ENCODE results near the gene TBX10.
"Not testable (repeated sequence)": the region's sequence is repeated elsewhere in the genome, so short reads cannot be mapped to it uniquely, and the experiment has no call there.

Gene TBX10

GRCh38 chr11:67631411-67631810 is 8.2 kb downstream of the TBX10 start:
- no peak for DNase-seq (ENCODE audit: low spot score)

GRCh38 chr11:67630943-67631331 is 8.6 kb downstream of the TBX10 start:
- no peak for DNase-seq (ENCODE audit: low spot score)

GRCh38 chr11:67630228-67630942 is 9.2 kb downstream of the TBX10 start:
- DNase-seq (ENCODE audit: low spot score): peak; percentile 95

DNA sequence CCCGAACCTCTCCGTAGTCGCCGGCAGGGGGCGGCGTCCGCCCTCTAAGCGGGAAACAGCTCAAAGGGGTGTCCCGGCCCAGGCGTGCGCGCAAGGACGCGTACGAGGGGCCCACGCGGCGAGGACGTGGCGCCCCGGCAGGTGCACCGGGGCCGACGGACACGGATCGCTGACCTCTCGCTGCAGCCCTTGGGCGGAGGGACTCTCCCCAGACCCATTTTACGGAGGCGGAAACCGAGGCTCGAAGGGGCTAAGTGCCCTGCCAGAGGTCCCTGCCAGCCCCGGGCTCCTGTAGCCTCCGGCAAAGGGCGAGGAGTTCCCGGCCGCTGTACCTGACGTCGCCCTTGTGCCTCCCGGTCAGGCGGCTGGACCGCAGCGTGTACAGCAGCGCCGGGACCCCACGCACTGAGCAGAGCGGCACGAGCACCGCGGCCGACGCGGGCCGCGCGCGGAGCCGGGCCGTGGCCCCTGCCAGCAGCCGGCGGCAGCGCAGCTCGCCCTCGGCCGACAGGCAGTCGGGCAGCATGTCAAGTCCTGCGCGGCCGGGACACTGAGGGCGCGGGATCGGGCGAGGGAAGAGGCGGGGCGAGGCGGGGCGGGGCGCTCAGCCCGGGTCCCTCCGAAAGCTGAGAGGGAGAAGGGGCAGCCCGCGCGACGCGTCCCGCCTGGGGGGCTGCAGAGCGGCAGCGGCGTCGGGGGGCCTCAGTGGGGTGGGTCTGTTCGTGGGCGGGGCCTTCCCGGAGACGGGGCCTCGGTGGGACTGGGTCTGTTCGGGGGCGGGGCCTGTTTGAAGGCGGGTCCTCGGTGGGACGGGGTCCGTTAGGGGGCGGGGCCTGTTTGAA is 10.0 kb downstream of the TBX10 start, which contains the start of gene NUDT8:
Gene NUDT8, minus strand, starts transcription at position 552 of the 842 bp plus-strand sequence. Its CDS starts 26 bp downstream, at position 526.
- peak; percentile 90 for DNase-seq (ENCODE audit: low spot score)

- DNase-seq (ENCODE audit: low spot score): no peak
These were observed 10.7 kb downstream of the TBX10 start for GRCh38 chr11:67628710-67629385.

DNA sequence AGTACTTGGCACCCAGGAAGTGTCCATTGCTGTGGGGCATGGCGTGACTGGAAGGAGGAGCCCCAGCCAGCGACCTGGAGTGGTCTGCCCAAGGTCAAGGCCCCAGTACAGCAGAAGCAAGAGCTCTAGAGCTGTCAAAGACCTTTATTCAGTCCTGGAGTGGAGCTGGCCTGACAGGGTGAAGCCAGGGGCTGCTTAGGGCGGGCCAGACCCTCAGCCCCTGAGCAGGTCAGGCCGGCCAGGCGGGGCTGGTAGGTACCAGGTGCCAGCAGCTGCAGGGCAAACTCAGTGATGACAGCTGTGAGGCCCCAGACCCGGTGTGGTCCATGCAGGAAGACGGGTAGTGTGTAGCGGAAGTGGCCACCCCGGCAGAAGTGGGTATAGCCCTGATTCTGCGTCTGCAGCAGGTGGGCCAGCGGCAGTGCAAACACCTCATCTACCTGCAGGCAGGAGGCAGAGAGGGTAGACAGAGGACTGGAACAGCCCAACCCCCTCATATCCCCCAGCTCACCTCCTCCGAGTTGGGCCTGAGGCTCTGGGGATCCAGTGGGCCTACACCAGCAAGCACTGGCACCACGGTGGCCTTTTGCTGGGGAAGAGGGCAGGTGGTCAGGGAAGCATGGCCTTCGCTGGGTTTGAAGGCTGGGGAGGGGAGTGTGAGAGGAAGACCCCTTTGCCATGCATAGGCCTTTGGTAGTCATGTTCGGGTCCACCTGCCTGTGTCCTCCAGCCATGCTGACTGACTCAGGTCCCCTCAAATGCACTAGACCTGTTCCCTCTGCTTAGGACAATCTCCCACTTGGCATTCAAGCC is 11.5 kb downstream of the TBX10 start:
- DNase-seq (ENCODE audit: low spot score): no peak

GRCh38 chr11:67627441-67627811 is 12.1 kb downstream of the TBX10 start:
- DNase-seq (ENCODE audit: low spot score): no peak

- DNase-seq (ENCODE audit: low spot score): no peak
These were observed 12.6 kb downstream of the TBX10 start for GRCh38 chr11:67626970-67627369.

- DNase-seq (ENCODE audit: low spot score): not testable (repeated sequence)
These were observed 13.3 kb downstream of the TBX10 start for GRCh38 chr11:67626131-67626833.

DNA sequence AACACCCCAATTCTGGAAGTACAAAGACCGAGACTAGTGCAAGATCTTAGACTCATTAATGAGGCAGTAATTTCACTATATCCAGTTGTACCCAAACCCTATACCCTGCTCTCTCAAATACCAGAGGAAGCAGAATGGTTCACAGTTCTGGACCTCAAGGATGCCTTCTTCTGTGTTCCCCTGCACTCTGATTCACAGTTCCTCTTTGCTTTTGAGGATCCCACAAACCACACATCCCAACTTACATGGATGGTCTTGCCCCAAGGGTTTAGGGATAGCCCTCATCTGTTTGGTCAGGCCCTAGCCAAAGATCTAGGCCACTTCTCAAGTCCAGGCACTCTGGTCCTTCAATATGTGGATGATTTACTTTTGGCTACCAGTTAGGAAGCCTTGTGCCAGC is 15.8 kb downstream of the TBX10 start:
- DNase-seq (ENCODE audit: low spot score): not testable (repeated sequence)

DNA sequence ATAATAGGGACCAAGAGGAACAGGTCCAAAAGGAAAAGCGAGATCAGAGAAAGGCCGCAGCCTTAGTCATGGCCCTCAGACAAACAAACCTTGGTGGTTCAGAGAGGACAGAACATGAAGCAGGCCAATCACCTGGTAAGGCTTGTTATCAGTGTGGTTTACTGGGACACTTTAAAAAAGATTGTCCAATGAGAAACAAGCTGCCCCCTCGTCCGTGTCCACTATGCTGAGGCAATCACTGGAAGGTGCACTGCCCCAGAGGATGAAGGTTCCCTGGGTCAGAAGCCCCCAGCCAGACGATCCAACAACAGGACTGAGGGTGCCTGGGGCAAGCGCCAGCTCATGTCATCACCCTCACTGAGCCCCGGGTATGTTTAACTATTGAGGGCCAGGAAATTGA is 16.7 kb downstream of the TBX10 start:
- not testable (repeated sequence) for DNase-seq (ENCODE audit: low spot score)

DNA sequence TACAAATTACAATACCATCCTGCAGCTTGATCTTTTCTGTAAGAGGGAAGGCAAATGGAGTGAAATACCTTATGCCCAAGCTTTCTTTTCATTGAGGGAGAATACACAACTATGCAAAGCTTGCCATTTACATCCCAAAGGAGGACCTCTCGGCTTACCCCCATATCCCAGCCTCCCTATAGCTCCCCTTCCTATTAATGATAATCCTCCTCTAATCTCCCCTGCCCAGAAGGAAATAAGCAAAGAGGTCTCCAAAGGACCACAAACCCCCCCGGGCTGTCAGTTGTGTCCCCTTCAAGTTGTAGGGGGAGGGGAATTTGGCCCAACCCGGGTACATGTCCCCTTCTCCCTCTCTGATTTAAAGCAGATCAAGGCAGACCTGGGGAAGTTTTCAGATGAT is 17.6 kb downstream of the TBX10 start:
- not testable (repeated sequence) for DNase-seq (ENCODE audit: low spot score)

DNA sequence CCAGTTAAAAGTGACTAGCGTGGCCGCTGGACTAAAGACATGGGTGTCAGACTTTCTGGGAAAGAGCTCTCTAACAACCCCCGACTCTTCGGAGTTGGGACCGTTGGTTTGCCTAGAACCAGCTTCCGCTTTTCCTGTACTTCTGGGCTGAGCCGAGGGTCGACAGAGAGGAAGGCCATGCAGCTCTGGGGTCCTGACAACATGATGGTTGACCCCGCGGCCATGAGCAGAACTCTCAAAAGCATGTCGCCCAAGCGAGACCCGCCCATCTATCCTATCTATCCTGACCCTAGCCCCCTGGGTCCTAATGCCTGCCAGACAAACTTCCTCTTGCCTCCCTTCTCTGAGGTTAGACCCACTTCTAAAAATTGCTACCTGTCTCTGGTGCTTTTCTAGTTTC is 18.9 kb downstream of the TBX10 start:
- not testable (repeated sequence) for DNase-seq (ENCODE audit: low spot score)

DNA sequence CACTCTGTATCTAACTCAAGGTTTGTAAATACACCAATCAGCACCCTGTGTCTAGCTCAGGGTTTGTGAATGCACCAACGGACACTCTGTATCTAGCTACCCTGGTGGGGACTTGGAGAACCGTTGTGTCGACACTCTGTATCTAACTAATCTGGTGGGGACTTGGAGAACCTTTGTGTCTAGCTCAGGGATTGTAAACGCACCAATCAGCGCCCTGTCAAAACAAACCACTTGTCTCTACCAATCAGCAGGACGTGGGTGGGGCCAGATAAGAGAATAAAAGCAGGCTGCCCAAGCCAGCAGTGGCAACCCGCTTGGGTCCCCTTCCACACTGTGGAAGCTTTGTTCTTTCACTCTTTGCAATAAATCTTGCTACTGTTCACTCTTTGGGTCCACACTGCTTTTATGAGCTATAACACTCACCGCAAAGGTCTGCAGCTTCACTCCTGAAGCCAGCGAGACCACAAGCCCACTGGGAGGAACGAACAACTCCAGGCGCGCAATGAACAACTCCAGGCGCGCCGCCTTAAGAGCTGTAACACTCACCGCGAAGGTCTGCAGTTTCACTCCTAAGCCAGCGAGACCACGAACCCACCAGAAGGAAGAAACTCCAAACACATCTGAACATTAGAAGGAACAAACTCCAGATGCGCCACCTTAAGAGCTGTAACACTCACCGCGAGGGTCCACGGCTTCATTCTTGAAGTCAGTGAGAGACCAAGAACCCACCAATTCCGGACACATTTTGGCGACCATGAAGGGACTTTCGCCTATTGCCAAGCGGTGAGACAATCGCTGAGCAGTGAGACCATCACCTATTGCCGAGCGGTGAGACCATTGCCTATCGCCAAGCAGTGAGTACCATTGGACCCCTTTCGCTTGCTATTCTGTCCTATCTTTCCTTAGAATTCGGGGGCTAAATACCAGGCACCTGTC is 19.6 kb downstream of the TBX10 start:
- DNase-seq (ENCODE audit: low spot score): not testable (repeated sequence)

- DNase-seq (ENCODE audit: low spot score): not testable (repeated sequence)
These were observed 20.5 kb downstream of the TBX10 start for GRCh38 chr11:67618901-67619659.

DNA sequence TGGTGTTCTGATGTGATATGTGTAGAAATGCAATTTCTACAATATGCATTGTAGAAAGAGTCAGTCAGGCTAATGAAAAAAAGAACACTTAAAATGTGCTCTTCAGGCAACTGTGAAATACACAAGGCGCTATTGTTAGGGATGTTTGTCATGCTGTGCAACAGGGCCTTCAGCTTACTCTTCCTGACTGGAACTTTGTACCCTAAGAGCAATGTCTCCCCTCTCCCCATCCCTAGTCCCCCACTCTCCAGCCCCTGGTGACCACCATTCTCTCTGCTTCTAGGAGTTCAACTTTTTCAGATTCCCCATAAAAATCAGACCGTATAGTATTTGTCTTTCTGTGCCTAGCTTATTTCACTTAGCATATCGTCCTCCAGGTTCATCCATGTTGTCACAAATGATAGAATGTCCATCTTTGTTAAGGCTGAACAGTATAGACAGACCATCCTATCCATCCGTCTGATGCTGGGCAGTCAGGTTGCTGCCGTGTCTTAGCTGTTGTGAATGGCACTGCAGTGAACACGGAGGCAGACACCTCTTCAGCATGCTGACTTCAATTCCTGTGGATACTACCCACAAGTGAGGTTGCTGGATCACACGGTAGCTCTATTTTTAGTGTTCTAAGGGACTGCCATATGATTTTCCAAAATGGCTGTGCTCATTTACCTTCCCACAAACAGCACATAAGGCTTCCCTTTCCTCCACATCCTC is 22.2 kb downstream of the TBX10 start:
- DNase-seq (ENCODE audit: low spot score): no peak

DNA sequence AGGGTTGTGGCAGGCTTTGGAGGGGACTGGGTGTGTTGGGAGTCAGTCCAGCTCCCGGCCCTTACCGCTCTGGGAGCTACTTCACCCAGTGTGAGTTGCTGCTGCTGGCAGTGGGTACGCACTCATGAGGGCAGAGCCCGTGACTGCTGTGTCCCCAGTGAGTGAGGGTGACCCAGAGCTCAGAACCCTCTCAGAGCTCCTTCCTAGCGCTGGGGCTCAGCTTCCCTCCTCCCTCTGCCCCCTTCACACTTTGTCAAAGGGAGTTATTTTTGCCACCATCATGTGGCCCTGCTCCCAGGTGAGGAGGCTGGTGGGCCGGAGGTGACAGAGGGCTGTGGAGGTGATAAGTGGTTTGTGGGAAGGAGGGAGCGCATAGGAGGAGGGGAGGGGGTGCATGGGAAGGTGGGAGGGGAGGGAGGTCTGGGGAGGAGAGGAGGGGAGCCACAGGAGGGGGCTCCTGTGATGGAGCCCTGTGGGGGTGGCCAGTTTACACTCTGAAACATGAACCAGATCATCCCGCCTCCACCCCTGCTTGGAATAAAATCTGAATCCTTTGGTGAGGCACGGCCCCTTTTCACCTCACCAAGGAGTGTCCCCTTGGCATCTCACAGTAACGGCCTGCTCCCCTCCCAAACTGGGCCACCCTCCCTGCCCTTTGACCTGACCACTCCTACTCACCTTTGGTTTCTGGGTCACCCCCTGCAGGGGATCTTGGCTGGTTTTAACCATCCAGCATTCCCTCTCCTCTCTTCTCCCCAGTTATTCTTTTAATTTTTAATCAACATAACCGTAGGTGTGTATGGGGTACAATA is 22.9 kb downstream of the TBX10 start:
- DNase-seq (ENCODE audit: low spot score): no peak

Data from CD4-positive, alpha-beta T cell treated with Interleukin-2 at 100 ng/mL for 4 hours (primary cell).